Measurements from ENCODE around the gene RPL15. TPM values are rescaled to one million over a fixed set of nuclear protein-coding genes. Genes with fewer than 3 reads are reported as not detected.
"Not testable (repeated sequence)": the region's sequence is repeated elsewhere in the genome, so short reads cannot be mapped to it uniquely, and the experiment has no call there.

The RPL15 gene
- total RNA-seq, 2 donors from 2014 or later = 608 to 1,311 TPM

GRCh38 chr3:23913182-23913581 lies 3.8 kb upstream of the RPL15 start:
- no peak for DNase-seq (ENCODE audit: low spot score)
- H3K4me1 ChIP-seq = peaks cover 0 to 16% of the 10 kb centered on the region in 2 donors
- H3K9me3 ChIP-seq = no peaks in the 10 kb centered on the region
- peaks cover 8% of the 10 kb centered on the region for H3K36me3 ChIP-seq
- H3K27me3 ChIP-seq = no peaks in the 10 kb centered on the region
- H3K27ac ChIP-seq = no peak overlapping the region
- TF ChIP-seq CTCF (IDR thresholded peaks at IDR 0.05) = no peak
- H3K4me3 ChIP-seq = no peak overlapping the region

DNA sequence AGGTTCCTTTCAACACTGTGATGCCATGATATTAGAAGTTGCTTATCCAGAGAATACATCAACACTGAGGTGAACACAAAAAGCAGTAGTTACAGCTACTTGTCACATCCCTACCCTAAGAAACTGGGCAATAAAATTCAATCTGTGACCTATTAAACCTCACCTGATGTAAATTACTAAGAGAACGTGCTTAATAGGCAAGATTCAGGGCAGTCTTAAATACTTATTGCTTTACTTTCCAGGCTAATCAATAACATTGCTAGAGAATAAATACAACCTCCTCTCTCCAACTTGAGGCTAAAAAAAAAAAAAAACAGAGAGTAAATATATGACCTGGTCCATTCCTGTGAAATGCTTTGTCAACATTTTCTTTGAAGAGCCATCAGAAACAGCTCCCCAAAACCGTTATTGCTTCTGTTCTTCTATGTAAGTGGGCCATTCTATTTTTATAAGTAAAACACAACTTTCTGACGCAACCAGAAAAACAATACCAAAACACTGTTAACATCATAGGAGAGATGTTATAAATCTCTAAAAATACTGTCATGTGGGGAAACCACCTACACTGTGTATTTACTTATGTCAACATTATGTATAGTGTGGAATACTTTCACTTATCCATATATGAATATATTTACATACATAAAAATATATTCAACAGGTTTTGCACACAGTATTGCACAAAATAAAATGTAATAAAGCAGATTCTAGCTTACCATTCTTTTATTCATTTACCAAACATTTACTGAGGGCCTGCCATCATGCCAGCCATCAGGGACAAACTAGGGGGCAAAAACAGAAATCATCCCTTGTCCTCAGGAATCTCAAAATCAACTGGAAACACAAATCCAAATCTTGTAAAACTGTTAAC lies 2.8 kb upstream of the RPL15 start:
- H3K4me1 ChIP-seq = peaks cover 0 to 25% of the 10 kb centered on the region in 2 donors
- no peaks in the 10 kb centered on the region for H3K9me3 ChIP-seq
- peaks cover 18% of the 10 kb centered on the region for H3K36me3 ChIP-seq
- no peak for TF ChIP-seq CTCF (IDR thresholded peaks at IDR 0.05)
- no peak overlapping the region for H3K4me3 ChIP-seq
- no peak for DNase-seq (ENCODE audit: low spot score)
- no peak overlapping the region for H3K27ac ChIP-seq
- H3K27me3 ChIP-seq = no peaks in the 10 kb centered on the region

GRCh38 chr3:23915537-23916108 lies 1.3 kb upstream of the RPL15 start:
- H3K27me3 ChIP-seq = no peaks in the 10 kb centered on the region
- no peak for TF ChIP-seq CTCF (IDR thresholded peaks at IDR 0.05)
- H3K4me1 ChIP-seq = peaks cover 0 to 26% of the 10 kb centered on the region in 2 donors
- H3K4me3 ChIP-seq = peak overlapping the region in 1 of 2 donors; percentile 97
- H3K9me3 ChIP-seq = no peaks in the 10 kb centered on the region
- DNase-seq (ENCODE audit: low spot score) = no peak
- H3K27ac ChIP-seq = peak overlapping the region in 1 of 2 donors; percentile 96
- H3K36me3 ChIP-seq = peaks cover 30% of the 10 kb centered on the region

DNA sequence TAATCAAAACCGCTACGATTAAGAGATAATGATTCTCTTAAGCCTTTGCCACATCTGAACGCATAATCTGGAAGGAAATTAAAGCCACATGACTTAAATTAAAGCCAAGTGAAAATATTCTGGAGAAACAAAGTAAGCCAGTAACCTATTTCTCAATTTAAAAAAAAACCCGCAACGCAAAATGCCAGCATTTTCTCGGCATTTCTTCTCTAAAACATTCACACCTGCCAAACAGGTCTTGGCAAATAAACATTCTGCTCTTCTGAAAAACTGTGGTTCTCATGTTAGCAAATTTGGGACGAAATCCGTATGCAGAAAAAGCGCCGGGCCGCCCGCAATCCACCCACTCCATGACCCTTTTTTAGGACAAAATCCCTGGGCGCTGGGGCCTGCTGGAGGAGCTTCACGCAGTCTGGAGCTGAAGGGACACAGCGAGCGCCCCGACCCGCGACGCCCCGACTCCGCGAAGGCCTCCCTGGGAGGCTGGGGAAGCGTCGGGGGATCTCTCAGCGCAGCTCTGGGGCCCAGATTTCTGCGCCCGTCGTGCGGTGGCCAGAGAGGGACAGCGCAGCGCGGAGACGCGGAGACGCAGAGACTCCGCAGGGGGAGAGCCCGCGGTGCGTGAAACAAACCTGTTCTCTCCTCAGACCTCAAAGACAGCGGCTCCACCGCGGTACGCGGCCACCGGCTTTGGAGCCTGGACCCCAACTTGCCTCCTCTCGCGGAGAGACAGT lies 613 bp upstream of the RPL15 start:
- no peak for DNase-seq (ENCODE audit: low spot score)
- peaks cover 35% of the 10 kb centered on the region for H3K36me3 ChIP-seq
- peak overlapping the region; percentile 79 to 97 for H3K4me3 ChIP-seq
- no peaks in the 10 kb centered on the region for H3K9me3 ChIP-seq
- H3K4me1 ChIP-seq = peaks cover 0 to 26% of the 10 kb centered on the region in 2 donors
- TF ChIP-seq CTCF (IDR thresholded peaks at IDR 0.05) = no peak
- peak overlapping the region; percentile 91 to 96 for H3K27ac ChIP-seq
- H3K27me3 ChIP-seq = no peaks in the 10 kb centered on the region

DNA sequence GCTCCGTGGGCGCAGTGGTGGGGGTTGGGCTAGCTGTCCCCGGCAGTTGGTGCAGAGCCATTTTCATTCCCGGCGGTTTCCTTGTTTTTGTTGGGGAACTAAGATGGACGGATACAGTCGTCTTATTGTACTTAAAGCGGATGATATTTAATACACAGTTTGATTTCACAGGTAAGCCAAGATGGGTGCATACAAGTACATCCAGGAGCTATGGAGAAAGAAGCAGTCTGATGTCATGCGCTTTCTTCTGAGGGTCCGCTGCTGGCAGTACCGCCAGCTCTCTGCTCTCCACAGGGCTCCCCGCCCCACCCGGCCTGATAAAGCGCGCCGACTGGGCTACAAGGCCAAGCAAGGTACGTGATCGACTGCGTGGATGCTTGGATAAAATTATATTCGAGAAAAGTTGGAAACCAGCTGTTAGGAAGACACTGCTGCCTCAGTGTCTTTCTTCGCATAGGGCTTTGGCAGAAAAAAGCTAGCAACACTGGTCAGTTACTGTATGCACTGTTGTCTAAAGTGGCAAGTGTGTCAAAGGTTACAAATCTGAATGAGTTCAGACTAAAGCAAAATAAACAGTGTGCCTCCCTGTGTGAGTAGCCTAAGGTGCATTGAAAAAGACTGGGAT lies 859 bp downstream of the RPL15 start:
- peak overlapping the region; percentile 91 to 96 for H3K27ac ChIP-seq
- not testable (repeated sequence) for H3K27me3 ChIP-seq; H3K9me3 ChIP-seq; DNase-seq (ENCODE audit: low spot score)
- peaks cover 36% of the 10 kb centered on the region for H3K36me3 ChIP-seq
- H3K4me3 ChIP-seq = peak overlapping the region; percentile 79 to 97
- peaks cover 0 to 26% of the 10 kb centered on the region in 2 donors for H3K4me1 ChIP-seq

DNA sequence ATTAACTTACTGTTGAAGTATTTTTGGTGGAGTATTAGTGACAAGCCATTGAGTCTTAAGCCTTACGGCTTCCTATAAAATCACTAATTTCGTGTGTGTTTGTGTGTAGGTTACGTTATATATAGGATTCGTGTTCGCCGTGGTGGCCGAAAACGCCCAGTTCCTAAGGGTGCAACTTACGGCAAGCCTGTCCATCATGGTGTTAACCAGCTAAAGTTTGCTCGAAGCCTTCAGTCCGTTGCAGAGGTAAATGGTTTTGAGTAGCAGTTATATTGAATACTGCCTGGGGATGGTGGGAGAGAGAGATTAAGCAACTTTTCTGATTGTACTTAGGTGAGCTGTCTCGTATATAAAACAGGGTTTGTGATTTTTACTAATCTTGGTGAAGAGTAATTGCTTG lies 1.4 kb downstream of the RPL15 start:
- H3K36me3 ChIP-seq = peaks cover 36% of the 10 kb centered on the region
- not testable (repeated sequence) for H3K27me3 ChIP-seq; DNase-seq (ENCODE audit: low spot score); H3K9me3 ChIP-seq
- peak overlapping the region in 1 of 2 donors; percentile 96 for H3K27ac ChIP-seq
- H3K4me1 ChIP-seq = peaks cover 0 to 26% of the 10 kb centered on the region in 2 donors
- peak overlapping the region; percentile 79 to 97 for H3K4me3 ChIP-seq
